SK-N-SH (cell line): ENCODE measurements around the gene TES. TPM values are rescaled to one million over a fixed set of nuclear protein-coding genes. Genes with fewer than 3 reads are reported as not detected.
A peak's percentile ranks its signal among the peaks of the same experiment; 100 is the strongest.

ENCODE experiments used
- CTCF ChIA-PET: fragments of 300-600, 350-600 bp; formaldehyde crosslinking; extraction: SDS; loops from one replicate; lab custom pipeline; 2021; lab: Yijun Ruan, JAX
- POLR2A ChIA-PET: fragments of 350-600 bp; sonication (Branson Sonifier 250); formaldehyde crosslinking; extraction: SDS; loops from one replicate; lab custom pipeline; 2020; ENCODE audit warnings: antibody characterized with exemption, inconsistent platforms; lab: Yijun Ruan, JAX
- DNase-seq: peaks from one replicate; pipeline ENCODE4 v3.0.0; 2012
- H2AFZ ChIP-seq: fragments of 200-600 bp; sonication (generic); 2 replicates; pipeline ENCODE4 v1.8.1; 2016; ENCODE audit warnings: antibody characterized with exemption, mild to moderate bottlenecking, low read depth
- H3F3A ChIP-seq: fragments of 200-600 bp; sonication (generic); replicated peaks from 2 replicates; pipeline ENCODE3; 2016; ENCODE audit warnings: antibody characterized with exemption, mild to moderate bottlenecking; ENCODE audit not compliant: insufficient read depth
- H3K27ac ChIP-seq, 2 experiments: fragments of 200-500 bp in 1 of 2; fragments of 200-600 bp in 1 of 2; sonication (Bioruptor generic) in 1 of 2; sonication (generic), shearing (Covaris generic) in 1 of 2; 2 replicates each; pipeline versions ENCODE4 v1.5.1 to v1.6.1; 2014 to 2016; ENCODE audit warnings: low read depth in 2 of 2, inconsistent platforms in 1 of 2, low read length in 1 of 2, mild to moderate bottlenecking in 1 of 2, mixed read lengths in 1 of 2
- H3K27me3 ChIP-seq: fragments of 200-600 bp; sonication (generic), shearing (Covaris generic); 2 replicates; pipeline ENCODE4 v1.6.1; 2016; ENCODE audit warnings: mixed run types; ENCODE audit not compliant: insufficient read depth
- H3K36me3 ChIP-seq, 2 experiments: fragments of 200-500 bp in 1 of 2; fragments of 200-600 bp in 1 of 2; sonication (Bioruptor generic) in 1 of 2; sonication (generic) in 1 of 2; replicated peaks in 1 of 2; 2 replicates each; pipeline versions ENCODE3 to v1.5.1; 2014 to 2016; ENCODE audit warnings: low read length in 1 of 2, mild to moderate bottlenecking in 1 of 2; ENCODE audit not compliant: insufficient read depth in 2 of 2, control insufficient read depth in 1 of 2
- H3K4me1 ChIP-seq, 2 experiments: fragments of 200-500 bp in 1 of 2; fragments of 200-600 bp in 1 of 2; sonication (Bioruptor generic) in 1 of 2; sonication (generic), shearing (Covaris generic) in 1 of 2; 2 replicates each; pipeline versions ENCODE4 v1.5.1 to v1.6.1; 2014 to 2016; ENCODE audit warnings: low read depth in 1 of 2, low read length in 1 of 2, mixed run types in 1 of 2; ENCODE audit not compliant: insufficient read depth in 2 of 2, control insufficient read depth in 1 of 2
- H3K4me2 ChIP-seq: fragments of 200-600 bp; sonication (generic), shearing (Covaris generic); 2 replicates; pipeline ENCODE4 v1.6.1; 2017; ENCODE audit warnings: mixed run types
- H3K4me3 ChIP-seq, 2 experiments: fragments of 200-500 bp in 1 of 2; fragments of 200-600 bp in 1 of 2; sonication (Bioruptor generic) in 1 of 2; sonication (generic), shearing (Covaris generic) in 1 of 2; 2 replicates each; pipeline versions ENCODE4 v1.5.1 to v1.8.1; 2014 to 2016; ENCODE audit warnings: low read depth in 2 of 2, inconsistent platforms in 1 of 2, low read length in 1 of 2, mild to moderate bottlenecking in 1 of 2, mixed read lengths in 1 of 2, moderate library complexity in 1 of 2
- H3K79me2 ChIP-seq: fragments of 200-600 bp; sonication (generic); 2 replicates; pipeline ENCODE4 v1.8.1; 2017; ENCODE audit warnings: mild to moderate bottlenecking; ENCODE audit not compliant: insufficient read depth
- H3K9ac ChIP-seq: fragments of 200-600 bp; sonication (generic); 2 replicates; pipeline ENCODE4 v1.6.1; 2017; ENCODE audit warnings: mixed run types
- H3K9me2 ChIP-seq: fragments of 200-600 bp; sonication (generic); 2 replicates; pipeline ENCODE4 v1.6.1; 2017; ENCODE audit warnings: mixed run types
- H3K9me3 ChIP-seq: fragments of 200-600 bp; sonication (generic); 2 replicates; pipeline ENCODE4 v1.6.1; 2017; ENCODE audit warnings: mixed run types, mild to moderate bottlenecking, moderate library complexity
- H4K20me1 ChIP-seq: fragments of 200-600 bp; sonication (generic); 2 replicates; pipeline ENCODE4 v1.6.1; 2017; ENCODE audit warnings: mild to moderate bottlenecking, mixed run types; ENCODE audit not compliant: insufficient read depth
- CHD2 ChIP-seq: fragments of 150-350 bp; IDR thresholded peaks from 2 replicates; pipeline ENCODE4 v1.6.1; 2018; ENCODE audit warnings: low read length; ENCODE audit not compliant: partially characterized antibody
- CTCF ChIP-seq: fragments of 200-600 bp; sonication (generic); IDR thresholded peaks from 2 replicates; pipeline ENCODE4 v1.6.1; 2017; ENCODE audit warnings: antibody characterized with exemption, mild to moderate bottlenecking, moderate library complexity
- EP300 ChIP-seq, 2 experiments: IDR thresholded peaks; 2 replicates each; pipeline versions ENCODE4 v1.4.0 to v1.6.1; 2012; ENCODE audit warnings: borderline replicate concordance in 1 of 2, low read depth in 1 of 2, low read length in 1 of 2
- EZH2phosphoT487 ChIP-seq: fragments of 200-600 bp; sonication (generic); IDR thresholded peaks from 2 replicates; pipeline ENCODE4 v1.6.1; 2017; ENCODE audit warnings: low read depth, mixed run types, mild to moderate bottlenecking, antibody characterized with exemption, moderate library complexity, borderline replicate concordance
- FOSL2 ChIP-seq: IDR thresholded peaks from 2 replicates; pipeline ENCODE4 v1.4.0; 2012; ENCODE audit warnings: low read depth, mild to moderate bottlenecking, moderate library complexity, borderline replicate concordance
- FOXJ3 ChIP-seq: sonication (generic); formaldehyde crosslinking; IDR thresholded peaks from 2 replicates; pipeline ENCODE4 v1.5.1; 2020; ENCODE audit warnings: mild to moderate bottlenecking, missing genetic modification reagents
- FOXM1 ChIP-seq: IDR thresholded peaks from 2 replicates; pipeline ENCODE4 v1.4.0; 2012; ENCODE audit warnings: low read depth, mild to moderate bottlenecking
- JUND ChIP-seq: IDR thresholded peaks from 2 replicates; pipeline ENCODE4 v1.4.0; 2012
- POLR2AphosphoS5 ChIP-seq: IDR thresholded peaks from 2 replicates; pipeline ENCODE4 v1.6.1; 2012; ENCODE audit warnings: low read depth, low read length
- SIN3A ChIP-seq: IDR thresholded peaks from 2 replicates; pipeline ENCODE4 v1.6.1; 2012; ENCODE audit warnings: low read depth, mild to moderate bottlenecking, low read length, moderate library complexity, borderline replicate concordance
- TCF12 ChIP-seq: IDR thresholded peaks from 2 replicates; pipeline ENCODE4 v1.4.0; 2012
- TEAD4 ChIP-seq: IDR thresholded peaks from 2 replicates; pipeline ENCODE4 v1.4.0; 2012; ENCODE audit warnings: mild to moderate bottlenecking, borderline replicate concordance; ENCODE audit not compliant: insufficient read depth
- WGBS: methylation state at CpG from one replicate; pipeline ENCODE4 v1.1.6; 2017; ENCODE audit warnings: low lambda C conversion rate; 5-methylcytosine and 5-hydroxymethylcytosine counted together
- polyA plus RNA-seq, 3 experiments: library from polyadenylated mRNA; depleted of rRNA; stranded (reverse); fragments of >200 nt; gene quantifications; 2 replicates each; pipeline ENCODE4 v1.2.3, GENCODE V29; 2012
- TF ChIP-seq, protein P1 (sequence below): IDR thresholded peaks from 2 replicates; pipeline ENCODE4; 2012
- TF ChIP-seq, protein P2 (sequence below): IDR thresholded peaks from 2 replicates; pipeline ENCODE4 v1.4.0; 2012; ENCODE audit warnings: low read depth, borderline replicate concordance

TES gene
- polyA plus RNA-seq, 1 of the 3 experiments (the other 2 are of a cell fraction): 9.5 TPM

DNA sequence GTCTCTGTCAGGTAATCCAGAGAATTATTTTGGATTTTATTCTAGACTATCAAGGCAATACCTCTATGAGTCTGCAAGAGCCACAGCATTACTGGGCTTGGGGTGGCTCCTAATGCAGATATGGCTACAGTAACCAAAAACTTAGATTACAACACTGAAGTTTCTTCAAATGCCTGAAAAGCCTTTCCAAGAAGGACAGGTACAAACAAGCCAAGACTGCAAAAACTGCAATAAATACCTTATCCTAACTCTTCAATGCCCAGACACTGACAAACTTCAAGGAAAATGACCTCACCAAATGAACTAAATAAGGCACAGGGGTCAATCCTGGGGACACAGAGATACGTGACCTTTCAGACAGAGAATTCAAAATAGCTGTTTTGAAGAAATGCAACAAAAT lies 82.0 kb downstream of the TES start:
- no peak for DNase-seq
- ChIA-PET CTCF (interaction anchor here (1.2 kb wide), 1 partner anchor 14 kb away, joined by 3 read pairs; no protein-coding TSS in a partner anchor), POLR2A (no interaction called here)
- peaks cover 11% of the 10 kb centered on the region; the same call in 1 of the 2 replicates for H3K9me3 ChIP-seq
- H3K4me3 ChIP-seq: no peak overlapping the region
- no peaks in the 10 kb centered on the region for H3F3A ChIP-seq
- no peak overlapping the region for H3K27ac ChIP-seq
- H4K20me1 ChIP-seq: no peaks in the 10 kb centered on the region
- H3K4me2 ChIP-seq: no peak overlapping the region
- no peaks in the 10 kb centered on the region for H3K79me2 ChIP-seq
- no peak overlapping the region for H3K9ac ChIP-seq
- TF ChIP-seq, protein P1, sequence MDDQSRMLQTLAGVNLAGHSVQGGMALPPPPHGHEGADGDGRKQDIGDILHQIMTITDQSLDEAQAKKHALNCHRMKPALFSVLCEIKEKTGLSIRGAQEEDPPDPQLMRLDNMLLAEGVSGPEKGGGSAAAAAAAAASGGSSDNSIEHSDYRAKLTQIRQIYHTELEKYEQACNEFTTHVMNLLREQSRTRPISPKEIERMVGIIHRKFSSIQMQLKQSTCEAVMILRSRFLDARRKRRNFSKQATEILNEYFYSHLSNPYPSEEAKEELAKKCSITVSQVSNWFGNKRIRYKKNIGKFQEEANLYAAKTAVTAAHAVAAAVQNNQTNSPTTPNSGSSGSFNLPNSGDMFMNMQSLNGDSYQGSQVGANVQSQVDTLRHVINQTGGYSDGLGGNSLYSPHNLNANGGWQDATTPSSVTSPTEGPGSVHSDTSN: no peak
- no peak for TF ChIP-seq POLR2AphosphoS5
- TF ChIP-seq CHD2: no peak
- TF ChIP-seq TCF12: no peak
- no peak for TF ChIP-seq SIN3A
- no peak for TF ChIP-seq TEAD4
- TF ChIP-seq EP300 (IDR thresholded peaks at IDR 0.05; ENCODE audit: borderline replicate concordance in 1 of 2, low read depth in 1 of 2, low read length in 1 of 2): no peak
- no peak for TF ChIP-seq FOXJ3 (CRISPR knock-in tag)
- TF ChIP-seq FOSL2: no peak
- TF ChIP-seq FOXM1: no peak
- no peak for TF ChIP-seq JUND
- peaks cover 0 to 3% of the 10 kb centered on the region in 2 experiments; a peak in 1 of 4 replicates for H3K4me1 ChIP-seq
- H3K27me3 ChIP-seq: no peaks in the 10 kb centered on the region
- H3K36me3 ChIP-seq: no peaks in the 10 kb centered on the region
- no peaks in the 10 kb centered on the region for H3K9me2 ChIP-seq
- H2AFZ ChIP-seq: no peak overlapping the region
- WGBS: 85% methylated on average over 1 of the region's 1 CpG

- CTCF ChIA-PET: interaction anchor here (0.6 to 1.2 kb wide), 2 partner anchors 13 to 14 kb away, joined by 3 read pairs; no protein-coding TSS in a partner anchor
- Histone ChIP-seq H3K4me3 (no peak overlapping the region), H4K20me1 (no peaks in the 10 kb centered on the region), H3K36me3 (no peaks in the 10 kb centered on the region), H3F3A (no peaks in the 10 kb centered on the region), H3K27me3 (no peaks in the 10 kb centered on the region), H3K79me2 (no peaks in the 10 kb centered on the region), H2AFZ (no peak overlapping the region), H3K9me3 (peaks cover 13% of the 10 kb centered on the region; the same call in 1 of the 2 replicates), H3K27ac (no peak overlapping the region), H3K9ac (no peak overlapping the region), H3K4me2 (no peak overlapping the region), H3K9me2 (no peaks in the 10 kb centered on the region), H3K4me1 (peaks cover 0 to under 1% of the 10 kb centered on the region in 2 experiments; a peak in 1 of 4 replicates)
- 36% methylated on average over 1 of the region's 1 CpG for WGBS
- DNase-seq: no peak
- peak; percentile 47 for TF ChIP-seq CTCF
- TF ChIP-seq EZH2phosphoT487: no peak
- TF ChIP-seq, protein P2, sequence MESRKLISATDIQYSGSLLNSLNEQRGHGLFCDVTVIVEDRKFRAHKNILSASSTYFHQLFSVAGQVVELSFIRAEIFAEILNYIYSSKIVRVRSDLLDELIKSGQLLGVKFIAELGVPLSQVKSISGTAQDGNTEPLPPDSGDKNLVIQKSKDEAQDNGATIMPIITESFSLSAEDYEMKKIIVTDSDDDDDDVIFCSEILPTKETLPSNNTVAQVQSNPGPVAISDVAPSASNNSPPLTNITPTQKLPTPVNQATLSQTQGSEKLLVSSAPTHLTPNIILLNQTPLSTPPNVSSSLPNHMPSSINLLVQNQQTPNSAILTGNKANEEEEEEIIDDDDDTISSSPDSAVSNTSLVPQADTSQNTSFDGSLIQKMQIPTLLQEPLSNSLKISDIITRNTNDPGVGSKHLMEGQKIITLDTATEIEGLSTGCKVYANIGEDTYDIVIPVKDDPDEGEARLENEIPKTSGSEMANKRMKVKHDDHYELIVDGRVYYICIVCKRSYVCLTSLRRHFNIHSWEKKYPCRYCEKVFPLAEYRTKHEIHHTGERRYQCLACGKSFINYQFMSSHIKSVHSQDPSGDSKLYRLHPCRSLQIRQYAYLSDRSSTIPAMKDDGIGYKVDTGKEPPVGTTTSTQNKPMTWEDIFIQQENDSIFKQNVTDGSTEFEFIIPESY: no peak
- TF ChIP-seq, protein P1: no peak
- POLR2A ChIA-PET: no interaction called here
Measured at GRCh38 chr7:116293139-116293538, 82.8 kb downstream of the TES start.
